Measurements from ENCODE around the gene PPDPF. TPM values are rescaled to one million over a fixed set of nuclear protein-coding genes. Genes with fewer than 3 reads are reported as not detected.

PPDPF gene
- total and polyA plus RNA-seq, 2 donors (not counting 1 experiment from before 2014, with no cell fraction given), result 34.0 to 58.0 TPM

GRCh38 chr20:63540417-63541186, 20.0 kb downstream of the PPDPF start:
- Histone ChIP-seq H3K4me3 (replicated peaks in 1 of 4; ENCODE audit: control extremely low read depth in 1 of 4, insufficient read depth in 1 of 4, low read depth in 3 of 4, low read length in 4 of 4) (no peak overlapping the region), H3K4me2 (ENCODE audit: extremely low read depth, insufficient read depth, low read length) (no peak overlapping the region), H3K79me2 (ENCODE audit: control insufficient read depth, insufficient read depth, low read length) (no peaks in the 10 kb centered on the region), H3K4me1 (ENCODE audit: control insufficient read depth, extremely low read depth, insufficient read depth, low read length) (peaks cover 5% of the 10 kb centered on the region), H3K9ac (ENCODE audit: insufficient read depth, low read length) (no peak overlapping the region), H4K20me1 (ENCODE audit: control insufficient read depth, extremely low read depth, insufficient read depth, low read length) (no peaks in the 10 kb centered on the region), H3K9me3 (ENCODE audit: control insufficient read depth, insufficient read depth, low read depth, low read length) (no peaks in the 10 kb centered on the region), H2AFZ (ENCODE audit: low read length) (no peak overlapping the region), H3K27ac (ENCODE audit: insufficient read depth, low read length) (no peak overlapping the region), H3K36me3 (ENCODE audit: control insufficient read depth, insufficient read depth, low read length) (no peaks in the 10 kb centered on the region), H3K27me3 (ENCODE audit: control insufficient read depth, insufficient read depth, low read length) (no peaks in the 10 kb centered on the region)
- no peak for DNase-seq (ENCODE audit: low read depth in 2 of 2)
- TF ChIP-seq, protein P1, sequence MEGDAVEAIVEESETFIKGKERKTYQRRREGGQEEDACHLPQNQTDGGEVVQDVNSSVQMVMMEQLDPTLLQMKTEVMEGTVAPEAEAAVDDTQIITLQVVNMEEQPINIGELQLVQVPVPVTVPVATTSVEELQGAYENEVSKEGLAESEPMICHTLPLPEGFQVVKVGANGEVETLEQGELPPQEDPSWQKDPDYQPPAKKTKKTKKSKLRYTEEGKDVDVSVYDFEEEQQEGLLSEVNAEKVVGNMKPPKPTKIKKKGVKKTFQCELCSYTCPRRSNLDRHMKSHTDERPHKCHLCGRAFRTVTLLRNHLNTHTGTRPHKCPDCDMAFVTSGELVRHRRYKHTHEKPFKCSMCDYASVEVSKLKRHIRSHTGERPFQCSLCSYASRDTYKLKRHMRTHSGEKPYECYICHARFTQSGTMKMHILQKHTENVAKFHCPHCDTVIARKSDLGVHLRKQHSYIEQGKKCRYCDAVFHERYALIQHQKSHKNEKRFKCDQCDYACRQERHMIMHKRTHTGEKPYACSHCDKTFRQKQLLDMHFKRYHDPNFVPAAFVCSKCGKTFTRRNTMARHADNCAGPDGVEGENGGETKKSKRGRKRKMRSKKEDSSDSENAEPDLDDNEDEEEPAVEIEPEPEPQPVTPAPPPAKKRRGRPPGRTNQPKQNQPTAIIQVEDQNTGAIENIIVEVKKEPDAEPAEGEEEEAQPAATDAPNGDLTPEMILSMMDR (conservative IDR thresholded peaks at IDR 0.05 in 1 of 2, IDR thresholded peaks at IDR 0.05 in 1 of 2; ENCODE audit: low read depth in 1 of 2, low read length in 2 of 2), result no peak
- TF ChIP-seq EZH2 (IDR thresholded peaks at IDR 0.05; ENCODE audit: low read length, missing control alignments), result no peak

DNA sequence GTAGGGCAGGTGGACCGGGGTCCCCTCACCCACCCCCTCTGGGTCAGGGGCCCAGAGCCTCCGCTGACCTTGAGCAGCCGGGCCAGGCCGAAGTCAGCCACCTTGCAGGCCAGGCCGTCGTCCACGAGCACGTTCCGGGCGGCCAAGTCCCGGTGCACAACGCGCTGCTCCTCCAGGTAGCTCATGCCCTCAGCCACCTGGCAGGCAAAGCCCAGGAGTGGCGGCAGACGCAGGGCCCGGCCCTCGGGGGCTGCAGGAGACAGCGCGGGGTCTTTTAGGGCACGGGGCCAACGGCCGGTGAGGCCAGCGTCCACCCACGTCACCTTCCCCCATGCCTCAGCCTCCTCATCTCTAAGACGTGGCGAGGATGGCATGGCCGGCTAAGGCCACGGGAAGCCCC, 20.8 kb downstream of the PPDPF start:
- Histone ChIP-seq H3K79me2 (ENCODE audit: control insufficient read depth, insufficient read depth, low read length) (no peaks in the 10 kb centered on the region), H3K4me1 (ENCODE audit: control insufficient read depth, extremely low read depth, insufficient read depth, low read length) (peaks cover 3% of the 10 kb centered on the region), H3K4me2 (ENCODE audit: extremely low read depth, insufficient read depth, low read length) (no peak overlapping the region), H3K4me3 (replicated peaks in 1 of 4; ENCODE audit: control extremely low read depth in 1 of 4, insufficient read depth in 1 of 4, low read depth in 3 of 4, low read length in 4 of 4) (no peak overlapping the region), H3K27ac (ENCODE audit: insufficient read depth, low read length) (no peak overlapping the region), H3K36me3 (ENCODE audit: control insufficient read depth, insufficient read depth, low read length) (no peaks in the 10 kb centered on the region), H2AFZ (ENCODE audit: low read length) (no peak overlapping the region), H3K9ac (ENCODE audit: insufficient read depth, low read length) (no peak overlapping the region), H3K27me3 (ENCODE audit: control insufficient read depth, insufficient read depth, low read length) (no peaks in the 10 kb centered on the region), H4K20me1 (ENCODE audit: control insufficient read depth, extremely low read depth, insufficient read depth, low read length) (no peaks in the 10 kb centered on the region), H3K9me3 (ENCODE audit: control insufficient read depth, insufficient read depth, low read depth, low read length) (no peaks in the 10 kb centered on the region)
- TF ChIP-seq, protein P1 (conservative IDR thresholded peaks at IDR 0.05 in 1 of 2, IDR thresholded peaks at IDR 0.05 in 1 of 2; ENCODE audit: low read depth in 1 of 2, low read length in 2 of 2), result no peak
- TF ChIP-seq EZH2 (IDR thresholded peaks at IDR 0.05; ENCODE audit: low read length, missing control alignments), result no peak
- DNase-seq (ENCODE audit: low read depth in 2 of 2), result no peak

GRCh38 chr20:63542031-63542559, 21.5 kb downstream of the PPDPF start:
- Histone ChIP-seq H3K4me2 (ENCODE audit: extremely low read depth, insufficient read depth, low read length) (no peak overlapping the region), H3K27me3 (ENCODE audit: control insufficient read depth, insufficient read depth, low read length) (peaks cover 3% of the 10 kb centered on the region), H3K4me3 (replicated peaks in 1 of 4; ENCODE audit: control extremely low read depth in 1 of 4, insufficient read depth in 1 of 4, low read depth in 3 of 4, low read length in 4 of 4) (no peak overlapping the region), H3K9me3 (ENCODE audit: control insufficient read depth, insufficient read depth, low read depth, low read length) (no peaks in the 10 kb centered on the region), H2AFZ (ENCODE audit: low read length) (no peak overlapping the region), H3K9ac (ENCODE audit: insufficient read depth, low read length) (no peak overlapping the region), H3K79me2 (ENCODE audit: control insufficient read depth, insufficient read depth, low read length) (no peaks in the 10 kb centered on the region), H4K20me1 (ENCODE audit: control insufficient read depth, extremely low read depth, insufficient read depth, low read length) (no peaks in the 10 kb centered on the region), H3K36me3 (ENCODE audit: control insufficient read depth, insufficient read depth, low read length) (no peaks in the 10 kb centered on the region), H3K27ac (ENCODE audit: insufficient read depth, low read length) (no peak overlapping the region), H3K4me1 (ENCODE audit: control insufficient read depth, extremely low read depth, insufficient read depth, low read length) (no peaks in the 10 kb centered on the region)
- TF ChIP-seq, protein P1 (conservative IDR thresholded peaks at IDR 0.05 in 1 of 2, IDR thresholded peaks at IDR 0.05 in 1 of 2; ENCODE audit: low read depth in 1 of 2, low read length in 2 of 2), result no peak
- TF ChIP-seq EZH2 (IDR thresholded peaks at IDR 0.05; ENCODE audit: low read length, missing control alignments), result no peak
- no peak for DNase-seq (ENCODE audit: low read depth in 2 of 2)
